HEK293 (cell line): ENCODE results near the gene DCAF7.

ENCODE experiments used
- ZFP3 ChIP-seq: fragments of 450-650 bp; formaldehyde crosslinking; IDR thresholded peaks from 2 replicates; pipeline ENCODE4 v1.5.1; 2016; ENCODE audit warnings: low read depth, missing biosample characterization, missing genetic modification characterization
- ZFP37 ChIP-seq: fragments of 450-650 bp; formaldehyde crosslinking; IDR thresholded peaks from 2 replicates; pipeline ENCODE4 v1.5.1; 2016; ENCODE audit warnings: missing biosample characterization, missing genetic modification characterization
- ZNF302 ChIP-seq: fragments of 450-650 bp; formaldehyde crosslinking; IDR thresholded peaks from 2 replicates; pipeline ENCODE4 v1.5.1; 2016; ENCODE audit warnings: missing biosample characterization, missing genetic modification characterization, low read depth
- TF ChIP-seq, protein P1 (sequence below): fragments of 450-650 bp; formaldehyde crosslinking; conservative IDR thresholded peaks from 2 replicates; pipeline ENCODE4 v1.5.1; 2016; ENCODE audit warnings: low read depth, missing biosample characterization, missing genetic modification characterization
- TF ChIP-seq, protein P2 (sequence below): fragments of 450-650 bp; formaldehyde crosslinking; IDR thresholded peaks from 2 replicates; pipeline ENCODE4 v1.5.1; 2016; ENCODE audit warnings: missing biosample characterization, missing genetic modification characterization
- TF ChIP-seq, protein P3 (sequence below): fragments of 450-650 bp; formaldehyde crosslinking; IDR thresholded peaks from 2 replicates; pipeline ENCODE4 v1.5.1; 2017; ENCODE audit warnings: missing biosample characterization, missing genetic modification characterization

- no peak for TF ChIP-seq ZNF302 (tag by site-specific recombination)
- TF ChIP-seq, protein P1, sequence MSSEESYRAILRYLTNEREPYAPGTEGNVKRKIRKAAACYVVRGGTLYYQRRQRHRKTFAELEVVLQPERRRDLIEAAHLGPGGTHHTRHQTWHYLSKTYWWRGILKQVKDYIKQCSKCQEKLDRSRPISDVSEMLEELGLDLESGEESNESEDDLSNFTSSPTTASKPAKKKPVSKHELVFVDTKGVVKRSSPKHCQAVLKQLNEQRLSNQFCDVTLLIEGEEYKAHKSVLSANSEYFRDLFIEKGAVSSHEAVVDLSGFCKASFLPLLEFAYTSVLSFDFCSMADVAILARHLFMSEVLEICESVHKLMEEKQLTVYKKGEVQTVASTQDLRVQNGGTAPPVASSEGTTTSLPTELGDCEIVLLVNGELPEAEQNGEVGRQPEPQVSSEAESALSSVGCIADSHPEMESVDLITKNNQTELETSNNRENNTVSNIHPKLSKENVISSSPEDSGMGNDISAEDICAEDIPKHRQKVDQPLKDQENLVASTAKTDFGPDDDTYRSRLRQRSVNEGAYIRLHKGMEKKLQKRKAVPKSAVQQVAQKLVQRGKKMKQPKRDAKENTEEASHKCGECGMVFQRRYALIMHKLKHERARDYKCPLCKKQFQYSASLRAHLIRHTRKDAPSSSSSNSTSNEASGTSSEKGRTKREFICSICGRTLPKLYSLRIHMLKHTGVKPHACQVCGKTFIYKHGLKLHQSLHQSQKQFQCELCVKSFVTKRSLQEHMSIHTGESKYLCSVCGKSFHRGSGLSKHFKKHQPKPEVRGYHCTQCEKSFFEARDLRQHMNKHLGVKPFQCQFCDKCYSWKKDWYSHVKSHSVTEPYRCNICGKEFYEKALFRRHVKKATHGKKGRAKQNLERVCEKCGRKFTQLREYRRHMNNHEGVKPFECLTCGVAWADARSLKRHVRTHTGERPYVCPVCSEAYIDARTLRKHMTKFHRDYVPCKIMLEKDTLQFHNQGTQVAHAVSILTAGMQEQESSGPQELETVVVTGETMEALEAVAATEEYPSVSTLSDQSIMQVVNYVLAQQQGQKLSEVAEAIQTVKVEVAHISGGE (tag by site-specific recombination): no peak
- TF ChIP-seq, protein P2, sequence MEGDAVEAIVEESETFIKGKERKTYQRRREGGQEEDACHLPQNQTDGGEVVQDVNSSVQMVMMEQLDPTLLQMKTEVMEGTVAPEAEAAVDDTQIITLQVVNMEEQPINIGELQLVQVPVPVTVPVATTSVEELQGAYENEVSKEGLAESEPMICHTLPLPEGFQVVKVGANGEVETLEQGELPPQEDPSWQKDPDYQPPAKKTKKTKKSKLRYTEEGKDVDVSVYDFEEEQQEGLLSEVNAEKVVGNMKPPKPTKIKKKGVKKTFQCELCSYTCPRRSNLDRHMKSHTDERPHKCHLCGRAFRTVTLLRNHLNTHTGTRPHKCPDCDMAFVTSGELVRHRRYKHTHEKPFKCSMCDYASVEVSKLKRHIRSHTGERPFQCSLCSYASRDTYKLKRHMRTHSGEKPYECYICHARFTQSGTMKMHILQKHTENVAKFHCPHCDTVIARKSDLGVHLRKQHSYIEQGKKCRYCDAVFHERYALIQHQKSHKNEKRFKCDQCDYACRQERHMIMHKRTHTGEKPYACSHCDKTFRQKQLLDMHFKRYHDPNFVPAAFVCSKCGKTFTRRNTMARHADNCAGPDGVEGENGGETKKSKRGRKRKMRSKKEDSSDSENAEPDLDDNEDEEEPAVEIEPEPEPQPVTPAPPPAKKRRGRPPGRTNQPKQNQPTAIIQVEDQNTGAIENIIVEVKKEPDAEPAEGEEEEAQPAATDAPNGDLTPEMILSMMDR: no peak
- TF ChIP-seq ZFP37 (tag by site-specific recombination): no peak
- no peak for TF ChIP-seq ZFP3 (tag by site-specific recombination)
- TF ChIP-seq, protein P3, sequence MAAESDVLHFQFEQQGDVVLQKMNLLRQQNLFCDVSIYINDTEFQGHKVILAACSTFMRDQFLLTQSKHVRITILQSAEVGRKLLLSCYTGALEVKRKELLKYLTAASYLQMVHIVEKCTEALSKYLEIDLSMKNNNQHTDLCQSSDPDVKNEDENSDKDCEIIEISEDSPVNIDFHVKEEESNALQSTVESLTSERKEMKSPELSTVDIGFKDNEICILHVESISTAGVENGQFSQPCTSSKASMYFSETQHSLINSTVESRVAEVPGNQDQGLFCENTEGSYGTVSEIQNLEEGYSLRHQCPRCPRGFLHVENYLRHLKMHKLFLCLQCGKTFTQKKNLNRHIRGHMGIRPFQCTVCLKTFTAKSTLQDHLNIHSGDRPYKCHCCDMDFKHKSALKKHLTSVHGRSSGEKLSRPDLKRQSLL: no peak
Measured at GRCh38 chr17:63635290-63635689, 85.0 kb downstream of the DCAF7 start.
